ENCODE data around the gene TPP2.

- TF ChIP-seq CTCF (IDR thresholded peaks at IDR 0.05): no peak
- TF ChIP-seq POLR2A (IDR thresholded peaks at IDR 0.05): no peak
These were observed 8.9 kb upstream of the TPP2 start for GRCh38 chr13:102587916-102588315.

Data from testis (tissue), 2 donors.